Measurements from ENCODE around the gene CCL27. TPM values are rescaled to one million over a fixed set of nuclear protein-coding genes. Genes with fewer than 3 reads are reported as not detected.

CCL27 gene
- total RNA-seq, 4 donors from 2014 or later: not detected

DNA sequence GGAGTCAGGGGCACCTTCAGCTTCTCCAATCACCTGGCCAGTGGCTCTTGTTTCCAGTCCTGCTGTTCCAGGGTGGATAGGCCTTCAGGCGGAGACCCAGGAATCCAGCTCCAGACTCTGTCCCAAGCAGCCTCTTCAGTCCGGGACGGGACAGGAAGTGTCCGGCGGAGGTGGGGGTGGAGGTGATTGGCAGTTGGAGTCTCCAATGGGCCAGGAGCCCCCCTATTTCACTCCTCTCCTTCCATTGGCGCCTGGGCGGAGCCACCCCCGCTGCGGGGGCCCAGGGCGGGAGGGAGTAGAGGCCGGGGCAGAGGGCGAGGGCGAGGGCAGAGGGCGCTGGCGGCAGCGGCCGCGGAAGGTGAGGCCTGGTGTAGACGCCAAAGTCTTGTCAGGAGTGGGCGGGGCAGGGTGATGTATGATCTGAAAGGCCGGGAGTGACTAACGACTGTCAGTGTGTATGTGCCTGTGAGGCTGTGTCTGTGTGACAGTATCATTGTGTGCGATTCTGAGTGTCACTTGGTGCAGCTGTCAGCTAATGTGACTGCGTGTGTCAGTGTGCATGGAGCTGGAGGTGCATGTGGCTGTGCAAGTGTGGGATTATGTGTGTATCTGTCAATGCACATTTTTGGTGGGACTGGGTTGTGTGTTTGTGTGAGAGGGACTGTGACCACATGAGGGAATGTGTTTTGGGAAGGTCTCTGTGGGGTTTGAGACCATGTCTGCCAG, 10.4 kb downstream of the CCL27 start, which contains the start of gene IL11RA:
Gene IL11RA, plus strand, starts transcription at position 310 of the 726 bp plus-strand sequence. CDS start 3,033 bp downstream, outside the sequence.
- TF ChIP-seq, protein P1, sequence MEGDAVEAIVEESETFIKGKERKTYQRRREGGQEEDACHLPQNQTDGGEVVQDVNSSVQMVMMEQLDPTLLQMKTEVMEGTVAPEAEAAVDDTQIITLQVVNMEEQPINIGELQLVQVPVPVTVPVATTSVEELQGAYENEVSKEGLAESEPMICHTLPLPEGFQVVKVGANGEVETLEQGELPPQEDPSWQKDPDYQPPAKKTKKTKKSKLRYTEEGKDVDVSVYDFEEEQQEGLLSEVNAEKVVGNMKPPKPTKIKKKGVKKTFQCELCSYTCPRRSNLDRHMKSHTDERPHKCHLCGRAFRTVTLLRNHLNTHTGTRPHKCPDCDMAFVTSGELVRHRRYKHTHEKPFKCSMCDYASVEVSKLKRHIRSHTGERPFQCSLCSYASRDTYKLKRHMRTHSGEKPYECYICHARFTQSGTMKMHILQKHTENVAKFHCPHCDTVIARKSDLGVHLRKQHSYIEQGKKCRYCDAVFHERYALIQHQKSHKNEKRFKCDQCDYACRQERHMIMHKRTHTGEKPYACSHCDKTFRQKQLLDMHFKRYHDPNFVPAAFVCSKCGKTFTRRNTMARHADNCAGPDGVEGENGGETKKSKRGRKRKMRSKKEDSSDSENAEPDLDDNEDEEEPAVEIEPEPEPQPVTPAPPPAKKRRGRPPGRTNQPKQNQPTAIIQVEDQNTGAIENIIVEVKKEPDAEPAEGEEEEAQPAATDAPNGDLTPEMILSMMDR (IDR thresholded peaks at IDR 0.05): no peak
- ATAC-seq (ENCODE audit: low FRiP score) (peak; percentile 63), DNase-seq (ENCODE audit: low spot score) (peak; percentile 44)

DNA sequence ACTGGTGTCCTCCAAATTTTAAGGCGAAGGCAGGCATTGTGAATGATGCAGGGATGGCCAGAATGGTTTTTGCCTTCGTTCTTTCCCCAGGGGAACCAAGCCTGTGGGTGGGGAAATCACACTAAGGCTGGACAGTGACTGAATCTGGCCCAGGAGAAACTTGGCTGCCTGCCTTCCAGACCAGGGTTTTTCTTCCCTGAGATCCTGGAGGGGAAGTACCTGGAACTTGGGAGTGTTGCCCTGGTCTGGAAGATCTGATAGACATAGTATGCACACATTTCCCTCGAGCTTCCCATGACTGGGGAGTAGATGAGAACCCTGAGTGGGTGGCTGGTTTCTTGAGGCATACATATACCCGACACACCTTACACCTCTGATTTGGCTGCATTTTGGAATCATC, 11.1 kb downstream of the CCL27 start:
- ATAC-seq (ENCODE audit: low FRiP score): peak; percentile 12
- DNase-seq (ENCODE audit: low spot score): no peak
- TF ChIP-seq, protein P1 (IDR thresholded peaks at IDR 0.05): no peak

DNA sequence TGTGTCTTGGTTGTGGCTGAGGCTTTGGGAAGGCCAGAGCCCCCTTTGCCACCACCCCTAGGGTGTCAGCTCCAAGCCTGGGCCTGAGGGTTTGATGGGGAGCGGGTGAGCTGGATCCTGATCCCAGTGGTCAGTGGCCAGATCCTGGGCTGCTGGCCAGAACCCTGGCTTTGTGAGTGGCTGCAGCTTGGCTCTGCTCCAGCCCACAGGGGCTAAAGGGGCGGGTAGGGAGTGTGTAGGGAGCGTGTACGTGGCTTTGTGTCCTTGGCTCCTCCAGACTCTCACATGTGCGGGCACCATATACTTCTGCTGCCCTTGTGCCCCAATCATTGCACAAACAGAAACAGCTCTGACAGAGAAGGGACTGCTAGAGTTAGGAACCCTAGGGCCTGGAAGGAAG, 11.6 kb downstream of the CCL27 start:
- DNase-seq (ENCODE audit: low spot score) (no peak), ATAC-seq (ENCODE audit: low FRiP score) (no peak)
- TF ChIP-seq, protein P1 (IDR thresholded peaks at IDR 0.05): no peak

DNA sequence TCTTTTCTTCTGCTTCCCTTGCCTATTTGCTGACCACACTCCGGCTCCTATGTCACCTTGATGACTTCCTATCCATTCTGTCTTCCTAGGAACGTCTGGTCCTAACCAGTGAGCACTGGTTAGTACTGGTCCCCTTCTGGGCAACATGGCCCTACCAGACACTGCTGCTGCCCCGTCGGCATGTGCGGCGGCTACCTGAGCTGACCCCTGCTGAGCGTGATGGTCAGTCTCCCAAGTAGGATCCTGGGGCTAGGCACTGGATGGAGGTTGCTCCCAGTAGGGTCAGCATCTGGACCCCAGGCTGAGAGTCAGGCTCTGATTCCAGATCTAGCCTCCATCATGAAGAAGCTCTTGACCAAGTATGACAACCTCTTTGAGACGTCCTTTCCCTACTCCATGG, 13.8 kb downstream of the CCL27 start:
- TF ChIP-seq, protein P1 (IDR thresholded peaks at IDR 0.05): no peak
- DNase-seq (ENCODE audit: low spot score): no peak
- no peak for ATAC-seq (ENCODE audit: low FRiP score)

DNA sequence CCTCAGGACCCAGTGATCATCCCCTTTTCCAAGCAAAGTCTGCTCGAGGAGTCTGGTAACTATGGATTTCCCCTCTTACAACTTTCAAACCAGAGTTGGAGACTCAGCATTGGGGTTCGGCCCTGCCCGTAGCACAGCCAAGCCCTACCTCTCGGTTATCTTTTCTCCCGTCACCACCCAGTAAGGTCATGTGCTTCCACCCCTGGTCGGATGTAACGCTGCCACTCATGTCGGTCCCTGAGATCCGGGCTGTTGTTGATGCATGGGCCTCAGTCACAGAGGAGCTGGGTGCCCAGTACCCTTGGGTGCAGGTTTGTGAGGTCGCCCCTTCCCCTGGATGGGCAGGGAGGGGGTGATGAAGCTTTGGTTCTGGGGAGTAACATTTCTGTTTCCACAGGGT, 14.8 kb downstream of the CCL27 start:
- DNase-seq (ENCODE audit: low spot score) (no peak), ATAC-seq (ENCODE audit: low FRiP score) (no peak)
- TF ChIP-seq, protein P1 (IDR thresholded peaks at IDR 0.05): no peak

GRCh38 chr9:34647084-34647403, 15.4 kb downstream of the CCL27 start:
- ATAC-seq (ENCODE audit: low FRiP score): no peak
- TF ChIP-seq, protein P1 (IDR thresholded peaks at IDR 0.05): no peak
- DNase-seq (ENCODE audit: low spot score): no peak
